ENCODE measurements around the gene SMIM3. TPM values are rescaled to one million over a fixed set of nuclear protein-coding genes. Genes with fewer than 3 reads are reported as not detected.

Gene SMIM3
- total and polyA plus RNA-seq, 2 of the 13 experiments (the other 11 are each of a cell fraction or from before 2014, with no cell fraction given), result 11.6 to 96.7 TPM

DNA sequence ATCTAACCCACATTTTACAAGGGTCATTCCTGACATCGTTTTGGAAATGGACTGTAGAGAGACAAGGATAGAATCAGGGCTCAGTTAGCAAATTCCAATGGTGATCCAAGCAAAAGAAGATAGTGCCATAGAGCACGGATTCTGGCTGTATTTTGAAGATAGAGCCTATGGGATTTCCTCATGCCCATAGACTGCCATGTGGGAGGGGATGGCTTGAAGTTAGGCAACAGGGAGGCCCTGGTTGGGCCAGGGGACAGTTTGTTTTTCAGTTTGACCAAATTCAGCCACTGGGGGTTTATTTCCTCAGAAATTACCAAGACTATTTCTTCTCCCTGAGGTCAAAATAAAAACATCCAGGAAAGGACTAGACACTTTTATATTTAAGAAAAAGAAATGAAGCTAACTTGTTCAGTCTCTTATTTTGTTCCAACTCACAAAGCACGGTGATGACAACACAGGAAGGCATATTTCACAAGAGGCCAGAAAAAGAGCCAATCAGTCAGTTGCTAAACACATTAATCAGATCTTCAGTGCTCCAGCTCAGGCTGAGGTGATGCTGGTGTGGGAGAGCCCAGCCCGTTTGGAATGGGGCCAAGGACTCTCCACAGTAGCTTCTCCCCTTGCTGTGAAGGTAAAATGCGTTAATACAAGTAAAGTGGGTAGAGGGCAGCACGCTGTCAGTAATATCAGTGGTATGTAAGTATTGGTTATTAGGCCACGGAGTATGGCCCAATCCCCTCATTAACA, 15.4 kb upstream of the SMIM3 start (continued):
- TF ChIP-seq ZNF546 (CRISPR knock-in tag; conservative IDR thresholded peaks at IDR 0.05), result no peak
- no peak for TF ChIP-seq BCLAF1 (IDR thresholded peaks at IDR 0.05)
- TF ChIP-seq, protein P1, sequence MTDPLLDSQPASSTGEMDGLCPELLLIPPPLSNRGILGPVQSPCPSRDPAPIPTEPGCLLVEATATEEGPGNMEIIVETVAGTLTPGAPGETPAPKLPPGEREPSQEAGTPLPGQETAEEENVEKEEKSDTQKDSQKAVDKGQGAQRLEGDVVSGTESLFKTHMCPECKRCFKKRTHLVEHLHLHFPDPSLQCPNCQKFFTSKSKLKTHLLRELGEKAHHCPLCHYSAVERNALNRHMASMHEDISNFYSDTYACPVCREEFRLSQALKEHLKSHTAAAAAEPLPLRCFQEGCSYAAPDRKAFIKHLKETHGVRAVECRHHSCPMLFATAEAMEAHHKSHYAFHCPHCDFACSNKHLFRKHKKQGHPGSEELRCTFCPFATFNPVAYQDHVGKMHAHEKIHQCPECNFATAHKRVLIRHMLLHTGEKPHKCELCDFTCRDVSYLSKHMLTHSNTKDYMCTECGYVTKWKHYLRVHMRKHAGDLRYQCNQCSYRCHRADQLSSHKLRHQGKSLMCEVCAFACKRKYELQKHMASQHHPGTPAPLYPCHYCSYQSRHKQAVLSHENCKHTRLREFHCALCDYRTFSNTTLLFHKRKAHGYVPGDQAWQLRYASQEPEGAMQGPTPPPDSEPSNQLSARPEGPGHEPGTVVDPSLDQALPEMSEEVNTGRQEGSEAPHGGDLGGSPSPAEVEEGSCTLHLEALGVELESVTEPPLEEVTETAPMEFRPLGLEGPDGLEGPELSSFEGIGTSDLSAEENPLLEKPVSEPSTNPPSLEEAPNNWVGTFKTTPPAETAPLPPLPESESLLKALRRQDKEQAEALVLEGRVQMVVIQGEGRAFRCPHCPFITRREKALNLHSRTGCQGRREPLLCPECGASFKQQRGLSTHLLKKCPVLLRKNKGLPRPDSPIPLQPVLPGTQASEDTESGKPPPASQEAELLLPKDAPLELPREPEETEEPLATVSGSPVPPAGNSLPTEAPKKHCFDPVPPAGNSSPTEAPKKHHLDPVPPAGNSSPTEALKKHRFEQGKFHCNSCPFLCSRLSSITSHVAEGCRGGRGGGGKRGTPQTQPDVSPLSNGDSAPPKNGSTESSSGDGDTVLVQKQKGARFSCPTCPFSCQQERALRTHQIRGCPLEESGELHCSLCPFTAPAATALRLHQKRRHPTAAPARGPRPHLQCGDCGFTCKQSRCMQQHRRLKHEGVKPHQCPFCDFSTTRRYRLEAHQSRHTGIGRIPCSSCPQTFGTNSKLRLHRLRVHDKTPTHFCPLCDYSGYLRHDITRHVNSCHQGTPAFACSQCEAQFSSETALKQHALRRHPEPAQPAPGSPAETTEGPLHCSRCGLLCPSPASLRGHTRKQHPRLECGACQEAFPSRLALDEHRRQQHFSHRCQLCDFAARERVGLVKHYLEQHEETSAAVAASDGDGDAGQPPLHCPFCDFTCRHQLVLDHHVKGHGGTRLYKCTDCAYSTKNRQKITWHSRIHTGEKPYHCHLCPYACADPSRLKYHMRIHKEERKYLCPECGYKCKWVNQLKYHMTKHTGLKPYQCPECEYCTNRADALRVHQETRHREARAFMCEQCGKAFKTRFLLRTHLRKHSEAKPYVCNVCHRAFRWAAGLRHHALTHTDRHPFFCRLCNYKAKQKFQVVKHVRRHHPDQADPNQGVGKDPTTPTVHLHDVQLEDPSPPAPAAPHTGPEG (CRISPR knock-in tag; IDR thresholded peaks at IDR 0.05), result no peak
- no peak for TF ChIP-seq SNAI1 (CRISPR knock-in tag; IDR thresholded peaks at IDR 0.05; ENCODE audit: borderline replicate concordance)
- TF ChIP-seq RCOR2 (CRISPR knock-in tag; IDR thresholded peaks at IDR 0.05), result no peak
- no peak for TF ChIP-seq ZNF616 (CRISPR knock-in tag; IDR thresholded peaks at IDR 0.05; ENCODE audit: low read depth)
- no peak for TF ChIP-seq PCBP2 (optimal IDR thresholded peaks at IDR 0.05; ENCODE audit: low read depth, low read length, poor library complexity, severe bottlenecking)
- no peak for TF ChIP-seq ZNF83 (CRISPR knock-in tag; IDR thresholded peaks at IDR 0.05; ENCODE audit: borderline replicate concordance)
- TF ChIP-seq ZNF782 (CRISPR knock-in tag; IDR thresholded peaks at IDR 0.05; ENCODE audit: borderline replicate concordance), result no peak
- no peak for TF ChIP-seq KDM5B (CRISPR knock-in tag; IDR thresholded peaks at IDR 0.05; ENCODE audit: borderline replicate concordance)
- no peak for TF ChIP-seq ZFAT (CRISPR knock-in tag; conservative IDR thresholded peaks at IDR 0.05)
- no peak for TF ChIP-seq TOE1 (CRISPR knock-in tag; IDR thresholded peaks at IDR 0.05)
- TF ChIP-seq ARID3A (IDR thresholded peaks at IDR 0.05; ENCODE audit: low read depth, low read length), result 0 out of 2 replicates have a peak, but pooled peaks have one; percentile 17
- no peak for TF ChIP-seq ZNF260 (CRISPR knock-in tag; IDR thresholded peaks at IDR 0.05; ENCODE audit: borderline replicate concordance, low read depth)
- no peak for TF ChIP-seq KLF16 (CRISPR knock-in tag; IDR thresholded peaks at IDR 0.05)
- no peak for TF ChIP-seq TOPORS (CRISPR knock-in tag; IDR thresholded peaks at IDR 0.05)
- no peak for TF ChIP-seq MXI1 (IDR thresholded peaks at IDR 0.05; ENCODE audit: borderline replicate concordance, low read depth, low read length)
- TF ChIP-seq NPAS2 (CRISPR knock-in tag; IDR thresholded peaks at IDR 0.05; ENCODE audit: borderline replicate concordance), result no peak
- TF ChIP-seq RAD51 (IDR thresholded peaks at IDR 0.05; ENCODE audit: borderline replicate concordance), result no peak
- TF ChIP-seq CCDC6 (CRISPR knock-in tag; IDR thresholded peaks at IDR 0.05), result no peak

All from HepG2 (cell line).